Hematopoietic multipotent progenitor cell treated with erythropoietin and hydrocortisone succinate and interleukin-3 and kit ligand, for 17 days (in vitro differentiated cells): ENCODE data around the gene FURIN.
"Not testable (repeated sequence)": the region's sequence is repeated elsewhere in the genome, so short reads cannot be mapped to it uniquely, and the experiment has no call there.

ENCODE experiments used
- DNase-seq: peaks from one replicate; pipeline ENCODE4 v3.0.0-alpha.2; 2015; ENCODE audit warnings: low spot score

Gene FURIN

GRCh38 chr15:90844696-90845095 is 23.7 kb upstream of the FURIN start:
- no peak for DNase-seq

GRCh38 chr15:90845201-90845949 is 23.0 kb upstream of the FURIN start:
- peak; percentile 49 for DNase-seq

GRCh38 chr15:90849424-90849823 is 19.0 kb upstream of the FURIN start:
- DNase-seq = not testable (repeated sequence)

GRCh38 chr15:90851114-90851513 is 17.3 kb upstream of the FURIN start:
- no peak for DNase-seq

GRCh38 chr15:90851940-90852339 is 16.4 kb upstream of the FURIN start:
- no peak for DNase-seq

- DNase-seq = no peak
Observed at GRCh38 chr15:90855139-90855538, 13.2 kb upstream of the FURIN start.

GRCh38 chr15:90857337-90857736 is 11.1 kb upstream of the FURIN start:
- DNase-seq = no peak

- DNase-seq = no peak
Observed at GRCh38 chr15:90857883-90858443, 10.4 kb upstream of the FURIN start.

GRCh38 chr15:90859234-90860131 is 8.9 kb upstream of the FURIN start:
- no peak for DNase-seq

- no peak for DNase-seq
Observed at GRCh38 chr15:90860450-90860849, 7.9 kb upstream of the FURIN start.

- no peak for DNase-seq
Observed at GRCh38 chr15:90860942-90861675, 7.3 kb upstream of the FURIN start.

- DNase-seq = no peak
Observed at GRCh38 chr15:90862487-90862886, 5.9 kb upstream of the FURIN start.

GRCh38 chr15:90862964-90863778 is 5.2 kb upstream of the FURIN start:
- no peak for DNase-seq

GRCh38 chr15:90863987-90864386 is 4.4 kb upstream of the FURIN start:
- no peak for DNase-seq

- DNase-seq = no peak
Observed at GRCh38 chr15:90864507-90864906, 3.9 kb upstream of the FURIN start.

GRCh38 chr15:90865702-90866101 is 2.7 kb upstream of the FURIN start:
- no peak for DNase-seq

- no peak for DNase-seq
Observed at GRCh38 chr15:90866161-90866715, 2.1 kb upstream of the FURIN start.

- DNase-seq = no peak
Observed at GRCh38 chr15:90866800-90867199, 1.6 kb upstream of the FURIN start.

GRCh38 chr15:90869140-90869541 is 753 bp downstream of the FURIN start:
- no peak for DNase-seq

GRCh38 chr15:90869601-90870353 is 1.4 kb downstream of the FURIN start:
- peak; percentile 43 for DNase-seq
